Choroid plexus epithelial cell (primary cell): Measurements from ENCODE around the gene HTRA1.
A peak's percentile ranks its signal among the peaks of the same experiment; 100 is the strongest.

Experiments used
- DNase-seq: peaks from one replicate; pipeline ENCODE4 v3.0.0-alpha.2; 2010; ENCODE audit warnings: low read depth
- H3K4me3 ChIP-seq: 2 replicates; pipeline ENCODE4 v1.5.1; 2011; ENCODE audit warnings: low read depth, mild to moderate bottlenecking, control low read depth, low read length, moderate library complexity
- CTCF ChIP-seq: conservative IDR thresholded peaks from 2 replicates; pipeline ENCODE4 v1.5.1; 2011; ENCODE audit warnings: low read depth, mild to moderate bottlenecking, control low read depth, inconsistent platforms, low read length, moderate library complexity

HTRA1 gene

GRCh38 chr10:122485670-122486069 is 24.3 kb downstream of the HTRA1 start:
- TF ChIP-seq CTCF: no peak
- DNase-seq: peak; percentile 67
- H3K4me3 ChIP-seq: no peak overlapping the region

- no peak for TF ChIP-seq CTCF
- DNase-seq: peak; percentile 53
- no peak overlapping the region for H3K4me3 ChIP-seq
These were observed 25.2 kb downstream of the HTRA1 start for GRCh38 chr10:122486406-122487080.

GRCh38 chr10:122487174-122487765 is 25.9 kb downstream of the HTRA1 start:
- DNase-seq: peak; percentile 55
- TF ChIP-seq CTCF: no peak
- H3K4me3 ChIP-seq: no peak overlapping the region

- H3K4me3 ChIP-seq: no peak overlapping the region
- TF ChIP-seq CTCF: no peak
- peak; percentile 35 for DNase-seq
These were observed 28.9 kb downstream of the HTRA1 start for GRCh38 chr10:122490268-122490667.

GRCh38 chr10:122490786-122491680 is 29.7 kb downstream of the HTRA1 start:
- no peak for TF ChIP-seq CTCF
- H3K4me3 ChIP-seq: no peak overlapping the region
- no peak for DNase-seq

- no peak for TF ChIP-seq CTCF
- no peak for DNase-seq
- H3K4me3 ChIP-seq: no peak overlapping the region
These were observed 30.7 kb downstream of the HTRA1 start for GRCh38 chr10:122492006-122492405.
